BE2C (cell line): ENCODE data around the gene F5.

Source experiments
- DNase-seq: peaks from one replicate; pipeline ENCODE4 v3.0.0-alpha.2; 2020
- H3K27me3 ChIP-seq: fragments of 250-450 bp; sonication (Bioruptor Pico); 2 replicates; pipeline ENCODE4 v1.5.1; 2020; ENCODE audit warnings: mild to moderate bottlenecking
- H3K36me3 ChIP-seq: fragments of 250-450 bp; sonication (Bioruptor Pico); 2 replicates; pipeline ENCODE4 v1.5.1; 2020; ENCODE audit warnings: mild to moderate bottlenecking
- H3K4me1 ChIP-seq: fragments of 250-450 bp; sonication (Bioruptor Pico); 2 replicates; pipeline ENCODE4 v1.5.1; 2020
- H3K4me3 ChIP-seq: 2 replicates; pipeline ENCODE4 v1.5.1; 2011; ENCODE audit warnings: low read depth, low read length
- H3K9me3 ChIP-seq: fragments of 250-450 bp; sonication (Bioruptor Pico); 2 replicates; pipeline ENCODE4 v1.5.1; 2020
- CTCF ChIP-seq: IDR thresholded peaks from 2 replicates; pipeline ENCODE4 v1.5.1; 2012; ENCODE audit warnings: mild to moderate bottlenecking, low read depth, low read length

Gene F5

GRCh38 chr1:169574336-169574735, 11.9 kb downstream of the F5 start:
- Histone ChIP-seq H3K4me1 (no peaks in the 10 kb centered on the region), H3K36me3 (no peaks in the 10 kb centered on the region), H3K27me3 (peaks cover 11% of the 10 kb centered on the region), H3K9me3 (no peaks in the 10 kb centered on the region), H3K4me3 (no peak overlapping the region)
- TF ChIP-seq CTCF, result no peak
- DNase-seq, result no peak

- Histone ChIP-seq H3K4me1 (no peaks in the 10 kb centered on the region), H3K9me3 (no peaks in the 10 kb centered on the region), H3K4me3 (no peak overlapping the region), H3K36me3 (no peaks in the 10 kb centered on the region), H3K27me3 (peaks cover 11% of the 10 kb centered on the region)
- no peak for DNase-seq
- no peak for TF ChIP-seq CTCF
These were observed 14.1 kb downstream of the F5 start for GRCh38 chr1:169572187-169572586.

GRCh38 chr1:169571450-169571849, 14.8 kb downstream of the F5 start:
- Histone ChIP-seq H3K4me3 (no peak overlapping the region), H3K27me3 (peaks cover 11% of the 10 kb centered on the region), H3K9me3 (no peaks in the 10 kb centered on the region), H3K4me1 (no peaks in the 10 kb centered on the region), H3K36me3 (no peaks in the 10 kb centered on the region)
- no peak for TF ChIP-seq CTCF
- no peak for DNase-seq

GRCh38 chr1:169570172-169570574, 16.1 kb downstream of the F5 start:
- TF ChIP-seq CTCF, result no peak
- no peak for DNase-seq
- Histone ChIP-seq H3K27me3 (peaks cover 3% of the 10 kb centered on the region), H3K4me3 (no peak overlapping the region), H3K36me3 (no peaks in the 10 kb centered on the region), H3K9me3 (no peaks in the 10 kb centered on the region), H3K4me1 (no peaks in the 10 kb centered on the region)

GRCh38 chr1:169568497-169568896, 17.8 kb downstream of the F5 start:
- TF ChIP-seq CTCF, result no peak
- H3K4me3 ChIP-seq, result no peak overlapping the region
- DNase-seq, result no peak
- no peaks in the 10 kb centered on the region for H3K9me3 ChIP-seq
- H3K27me3 ChIP-seq, result peaks cover 3% of the 10 kb centered on the region
- no peaks in the 10 kb centered on the region for H3K36me3 ChIP-seq
- no peaks in the 10 kb centered on the region for H3K4me1 ChIP-seq

GRCh38 chr1:169565335-169566271, 20.7 kb downstream of the F5 start:
- DNase-seq, result no peak
- no peaks in the 10 kb centered on the region for H3K36me3 ChIP-seq
- no peaks in the 10 kb centered on the region for H3K4me1 ChIP-seq
- H3K27me3 ChIP-seq, result no peaks in the 10 kb centered on the region
- no peak overlapping the region for H3K4me3 ChIP-seq
- no peak for TF ChIP-seq CTCF
- H3K9me3 ChIP-seq, result no peaks in the 10 kb centered on the region
